Measurements from ENCODE around the gene IER3. TPM values are rescaled to one million over a fixed set of nuclear protein-coding genes. Genes with fewer than 3 reads are reported as not detected.
A peak's percentile ranks its signal among the peaks of the same experiment; 100 is the strongest.

IER3 gene
- total RNA-seq, 2 experiments from 2014 or later: 5.7 to 5.8 TPM

- no peaks in the 10 kb centered on the region for H3K9me3 ChIP-seq (ENCODE audit: control insufficient read depth in 1 of 2, insufficient read depth in 1 of 2, low read length in 2 of 2)
- Mint-ChIP-seq H3K27ac (no peak overlapping the region), H3K36me3 (ENCODE audit: low read depth) (peaks cover 87% of the 10 kb centered on the region), H3K4me3 (no peak overlapping the region), H3K4me1 (ENCODE audit: low read depth) (no peaks in the 10 kb centered on the region), H3K9me3 (no peaks in the 10 kb centered on the region), H3K27me3 (no peaks in the 10 kb centered on the region)
- H3K27me3 ChIP-seq (ENCODE audit: control insufficient read depth in 1 of 2, insufficient read depth in 2 of 2, low read length in 2 of 2): no peaks in the 10 kb centered on the region
- ATAC-seq (ENCODE audit: poor library complexity) (no peak), DNase-seq (peak in 1 of 14 experiments; percentile 1)
- H3K4me1 ChIP-seq (ENCODE audit: insufficient read depth, low read length): no peaks in the 10 kb centered on the region
- no peak overlapping the region for H3K4me3 ChIP-seq (ENCODE audit: low read length)
- H3K27ac ChIP-seq (ENCODE audit: low read depth in 1 of 2, low read length in 2 of 2): no peak overlapping the region
- TF ChIP-seq CTCF (IDR thresholded peaks at IDR 0.05): no peak
- ChIA-PET POLR2A (interaction anchor here (1.0 kb wide), 1 partner anchor 10 kb away, joined by 3 read pairs; the partner anchor contains the start of gene MDC1), CTCF (interaction anchor here (1.6 kb wide), 1 partner anchor 28 kb away, joined by 4 read pairs; no protein-coding TSS in a partner anchor)
- H3K36me3 ChIP-seq (ENCODE audit: insufficient read depth, low read length): peaks cover 54% of the 10 kb centered on the region
- intact Hi-C loops (cut with DNase I, micrococcal nuclease): no loop called here
These were observed 37.0 kb downstream of the IER3 start for GRCh38 chr6:30707281-30707850.

GRCh38 chr6:30705620-30706019, 38.7 kb downstream of the IER3 start:
- ATAC-seq (ENCODE audit: poor library complexity) (no peak), DNase-seq (no peak)
- peaks cover 79% of the 10 kb centered on the region for H3K36me3 Mint-ChIP-seq (ENCODE audit: low read depth)
- no peaks in the 10 kb centered on the region for H3K9me3 ChIP-seq (ENCODE audit: control insufficient read depth in 1 of 2, insufficient read depth in 1 of 2, low read length in 2 of 2)
- no peak overlapping the region for H3K27ac Mint-ChIP-seq
- H3K4me3 ChIP-seq (ENCODE audit: low read length): no peak overlapping the region
- no peak overlapping the region for H3K27ac ChIP-seq (ENCODE audit: low read depth in 1 of 2, low read length in 2 of 2)
- no peak overlapping the region for H3K4me3 Mint-ChIP-seq
- H3K4me1 ChIP-seq (ENCODE audit: insufficient read depth, low read length): no peaks in the 10 kb centered on the region
- no peaks in the 10 kb centered on the region for H3K27me3 Mint-ChIP-seq
- ChIA-PET POLR2A (interaction anchor here (1.7 kb wide), 1 partner anchor 12 kb away, joined by 9 read pairs; the partner anchor contains the start of gene MDC1), CTCF (interaction anchor here (2.1 kb wide), 1 partner anchor 27 kb away, joined by 6 read pairs; no protein-coding TSS in a partner anchor)
- no peaks in the 10 kb centered on the region for H3K27me3 ChIP-seq (ENCODE audit: control insufficient read depth in 1 of 2, insufficient read depth in 2 of 2, low read length in 2 of 2)
- no peak for TF ChIP-seq CTCF (IDR thresholded peaks at IDR 0.05)
- intact Hi-C loops (cut with DNase I, micrococcal nuclease): no loop called here
- no peaks in the 10 kb centered on the region for H3K4me1 Mint-ChIP-seq (ENCODE audit: low read depth)
- H3K9me3 Mint-ChIP-seq: no peaks in the 10 kb centered on the region
- peaks cover 37% of the 10 kb centered on the region for H3K36me3 ChIP-seq (ENCODE audit: insufficient read depth, low read length)

GRCh38 chr6:30703821-30704220, 40.5 kb downstream of the IER3 start:
- Histone ChIP-seq H3K4me3 (ENCODE audit: low read length) (no peak overlapping the region), H3K27ac (ENCODE audit: low read depth in 1 of 2, low read length in 2 of 2) (no peak overlapping the region), H3K4me1 (ENCODE audit: insufficient read depth, low read length) (no peaks in the 10 kb centered on the region), H3K27me3 (ENCODE audit: control insufficient read depth in 1 of 2, insufficient read depth in 2 of 2, low read length in 2 of 2) (no peaks in the 10 kb centered on the region), H3K9me3 (ENCODE audit: control insufficient read depth in 1 of 2, insufficient read depth in 1 of 2, low read length in 2 of 2) (no peaks in the 10 kb centered on the region), H3K36me3 (ENCODE audit: insufficient read depth, low read length) (peaks cover 41% of the 10 kb centered on the region)
- intact Hi-C loops (cut with DNase I, micrococcal nuclease): no loop called here
- H3K9me3 Mint-ChIP-seq: no peaks in the 10 kb centered on the region
- no peak for ATAC-seq (ENCODE audit: poor library complexity)
- H3K27ac Mint-ChIP-seq: no peak overlapping the region
- H3K27me3 Mint-ChIP-seq: no peaks in the 10 kb centered on the region
- no peak for TF ChIP-seq CTCF (IDR thresholded peaks at IDR 0.05)
- no peak overlapping the region for H3K4me3 Mint-ChIP-seq
- no peak for DNase-seq
- H3K36me3 Mint-ChIP-seq (ENCODE audit: low read depth): peaks cover 77% of the 10 kb centered on the region
- no peaks in the 10 kb centered on the region for H3K4me1 Mint-ChIP-seq (ENCODE audit: low read depth)
- ChIA-PET CTCF (interaction anchor here (1.0 to 2.1 kb wide), 3 partner anchors 25 to 78 kb away, joined by 3 to 6 read pairs (median 4); no protein-coding TSS in a partner anchor), POLR2A (interaction anchor here (1.2 to 1.8 kb wide), 2 partner anchors 13 to 22 kb away, joined by 4 to 9 read pairs; partner anchors contain the start of gene MDC1)

All from CD4-positive, alpha-beta T cell (primary cell).